ENCODE measurements around the gene IGFBP1. TPM values are rescaled to one million over a fixed set of nuclear protein-coding genes. Genes with fewer than 3 reads are reported as not detected.
A peak's percentile ranks its signal among the peaks of the same experiment; 100 is the strongest.

Gene IGFBP1
- total and polyA plus RNA-seq, 2 of the 13 experiments (the other 11 are each of a cell fraction or from before 2014, with no cell fraction given): 5.4 to 885 TPM

GRCh38 chr7:45881759-45882464 is 6.4 kb upstream of the IGFBP1 start (continued):
- TF ChIP-seq HINFP (CRISPR knock-in tag; IDR thresholded peaks at IDR 0.05; ENCODE audit: low read depth): 0 out of 2 replicates have a peak, but pooled peaks have one; percentile 38
- peak; percentile 87; the same call in 1 of the 2 replicates for TF ChIP-seq SPEN (CRISPR knock-in tag; IDR thresholded peaks at IDR 0.05; ENCODE audit: low read depth)
- TF ChIP-seq ZBTB10 (CRISPR knock-in tag; IDR thresholded peaks at IDR 0.05; ENCODE audit: borderline replicate concordance): peak; percentile 77; the same call in 1 of the 2 replicates
- 0 out of 2 replicates have a peak, but pooled peaks have one; percentile 7 for TF ChIP-seq ZNF546 (CRISPR knock-in tag; conservative IDR thresholded peaks at IDR 0.05)
- TF ChIP-seq RFXAP (CRISPR knock-in tag; IDR thresholded peaks at IDR 0.05; ENCODE audit: borderline replicate concordance): peak; percentile 86
- no peak for TF ChIP-seq AGO2 (optimal IDR thresholded peaks at IDR 0.05; ENCODE audit: low read depth, low read length)
- no peak for TF ChIP-seq RBM39 (IDR thresholded peaks at IDR 0.05; ENCODE audit: low read depth, low read length, poor library complexity, severe bottlenecking)
- peak; percentile 96 for TF ChIP-seq ZNF280D (CRISPR knock-in tag; IDR thresholded peaks at IDR 0.05)
- peak; percentile 83 for TF ChIP-seq UBTF (CRISPR knock-in tag; IDR thresholded peaks at IDR 0.05)
- no peak for TF ChIP-seq PCBP1 (IDR thresholded peaks at IDR 0.05; ENCODE audit: borderline replicate concordance, low read depth, low read length)

All from HepG2 (cell line).